Hematopoietic multipotent progenitor cell (in vitro differentiated cells): ENCODE data around the gene TFF1. TPM values are rescaled to one million over a fixed set of nuclear protein-coding genes. Genes with fewer than 3 reads are reported as not detected.

Experiments
- DNase-seq, 3 donors: peaks; one replicate each; pipeline ENCODE4 v3.0.0-alpha.2; 2011 to 2015; ENCODE audit warnings: low read depth in 2 of 3, low spot score in 2 of 3
- total RNA-seq: library from RNA; depleted of rRNA; stranded (reverse); fragments of >200 nt; gene quantifications from one replicate; pipeline ENCODE4 v1.2.3, GENCODE V29; 2012

The TFF1 gene
- total RNA-seq, 1 donor: not detected

DNA sequence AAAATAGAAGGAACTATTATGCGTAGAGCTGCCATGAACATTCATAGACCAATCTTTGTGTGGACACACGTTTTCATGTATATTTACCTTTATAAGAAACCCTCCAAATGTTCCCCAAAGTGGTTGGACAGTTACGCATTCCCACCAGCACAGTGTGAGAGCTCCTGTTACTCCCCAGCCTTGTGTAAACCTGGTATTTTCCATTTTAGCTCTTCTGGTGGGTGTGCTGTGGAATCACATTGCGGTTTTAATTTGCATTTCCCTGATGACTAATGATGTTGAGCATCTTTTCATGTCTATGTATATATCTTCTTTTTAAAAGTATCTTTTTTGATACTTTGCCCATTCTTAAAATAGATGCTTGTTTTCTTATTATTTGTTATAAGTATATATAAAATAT, 34.2 kb upstream of the TFF1 start:
- DNase-seq: no peak

DNA sequence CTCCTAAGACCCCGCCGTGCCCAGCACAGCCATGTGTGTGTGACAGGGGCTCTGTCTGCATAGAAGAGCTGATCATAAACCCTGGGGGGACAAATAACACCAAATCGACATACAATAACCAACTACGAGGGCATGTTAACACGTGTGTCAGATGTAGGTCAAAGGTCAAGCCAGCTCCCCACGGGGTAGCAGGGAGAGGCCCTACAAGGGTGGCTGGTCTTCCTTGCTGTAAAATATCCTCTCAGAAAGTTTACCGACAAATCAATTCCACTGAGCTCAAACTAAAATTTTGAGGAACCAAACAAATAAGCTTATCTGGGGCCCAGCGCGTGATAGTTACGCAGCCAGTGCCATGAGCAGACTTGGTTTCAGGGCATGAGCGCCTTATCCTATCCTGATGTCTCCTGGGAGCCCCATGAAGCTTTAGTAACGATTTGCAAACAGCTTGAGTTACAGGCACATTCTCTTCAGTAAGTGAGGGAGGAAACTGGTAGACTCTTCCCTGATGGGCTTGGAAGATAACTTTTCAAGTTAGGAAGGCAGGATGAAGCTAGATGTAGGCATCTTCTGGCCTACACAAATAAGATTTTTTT, 32.2 kb upstream of the TFF1 start:
- no peak for DNase-seq

DNA sequence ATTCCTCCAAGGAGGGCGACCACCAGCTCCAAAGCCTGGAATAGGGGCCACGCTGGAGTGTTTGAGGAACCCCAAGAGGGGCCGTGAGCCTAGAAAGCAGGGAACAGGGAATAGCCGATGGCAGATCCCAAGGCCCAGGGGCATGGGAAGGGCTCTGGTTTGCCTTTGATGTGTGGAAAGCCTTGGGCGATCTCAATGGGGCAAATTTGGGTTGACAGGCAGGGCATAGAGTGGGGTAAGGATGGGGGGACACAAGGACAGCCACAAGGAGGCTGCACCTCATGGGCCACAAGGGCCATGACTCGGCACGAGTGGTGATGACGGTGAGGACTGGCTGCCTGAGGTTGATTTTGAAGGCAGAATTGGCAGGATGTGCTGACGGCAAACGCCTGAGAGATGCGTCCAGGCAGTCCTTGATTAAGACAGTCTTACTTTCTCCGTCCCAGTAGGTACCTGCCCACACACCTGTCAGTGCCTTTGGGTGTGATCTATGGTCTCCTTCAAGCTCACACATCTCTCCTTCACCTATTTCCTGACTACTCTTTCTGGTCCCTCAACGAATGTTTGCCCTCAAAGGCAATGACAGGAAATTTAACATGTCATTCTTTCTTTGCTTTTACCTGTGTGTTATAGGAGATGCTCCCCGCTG, 31.5 kb upstream of the TFF1 start:
- no peak for DNase-seq

DNA sequence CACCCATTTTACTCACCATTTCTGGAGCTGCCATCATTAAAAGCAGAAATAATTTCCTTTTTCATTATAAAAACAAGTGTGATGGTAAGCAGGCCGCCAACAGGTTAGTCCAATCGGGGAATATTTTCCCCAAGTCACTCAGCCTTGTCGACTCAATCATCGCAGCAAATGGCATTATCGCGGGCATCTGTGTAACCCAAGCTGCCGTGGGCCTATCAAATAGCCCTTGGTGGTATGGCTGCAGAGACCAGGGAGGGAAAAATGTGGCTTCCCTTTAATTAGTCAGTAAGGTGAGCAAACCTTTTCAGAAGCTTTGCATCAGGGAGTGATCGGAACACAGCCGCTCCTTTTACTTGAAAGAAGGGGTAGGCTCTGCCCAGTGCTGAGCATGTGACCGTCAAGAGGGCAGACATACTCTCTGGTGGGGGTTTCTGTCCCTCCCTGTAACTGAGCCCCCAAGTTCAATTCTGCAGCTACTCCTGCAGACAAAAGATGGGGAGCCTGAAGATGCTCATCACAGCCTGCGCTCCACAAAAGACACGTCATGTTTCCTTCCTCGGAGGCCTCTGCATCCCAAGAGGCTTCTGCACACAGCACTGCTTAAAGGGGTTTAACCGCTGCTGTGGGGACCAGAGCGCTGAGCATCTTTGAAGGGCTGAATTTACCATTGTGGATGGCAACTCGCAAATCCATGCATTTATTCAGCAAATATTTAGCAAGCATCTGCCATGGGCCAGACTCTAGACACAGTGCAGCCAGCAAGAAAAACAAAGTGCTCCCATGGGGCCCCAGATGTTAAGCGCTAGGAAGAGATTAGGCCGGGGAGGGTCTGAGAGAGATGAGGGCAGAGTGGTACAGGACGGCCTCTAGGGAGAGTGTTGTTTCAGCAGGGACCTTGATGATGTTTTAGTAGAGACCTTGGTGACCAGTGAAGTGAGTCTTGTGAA, 30.7 kb upstream of the TFF1 start:
- DNase-seq: no peak

DNA sequence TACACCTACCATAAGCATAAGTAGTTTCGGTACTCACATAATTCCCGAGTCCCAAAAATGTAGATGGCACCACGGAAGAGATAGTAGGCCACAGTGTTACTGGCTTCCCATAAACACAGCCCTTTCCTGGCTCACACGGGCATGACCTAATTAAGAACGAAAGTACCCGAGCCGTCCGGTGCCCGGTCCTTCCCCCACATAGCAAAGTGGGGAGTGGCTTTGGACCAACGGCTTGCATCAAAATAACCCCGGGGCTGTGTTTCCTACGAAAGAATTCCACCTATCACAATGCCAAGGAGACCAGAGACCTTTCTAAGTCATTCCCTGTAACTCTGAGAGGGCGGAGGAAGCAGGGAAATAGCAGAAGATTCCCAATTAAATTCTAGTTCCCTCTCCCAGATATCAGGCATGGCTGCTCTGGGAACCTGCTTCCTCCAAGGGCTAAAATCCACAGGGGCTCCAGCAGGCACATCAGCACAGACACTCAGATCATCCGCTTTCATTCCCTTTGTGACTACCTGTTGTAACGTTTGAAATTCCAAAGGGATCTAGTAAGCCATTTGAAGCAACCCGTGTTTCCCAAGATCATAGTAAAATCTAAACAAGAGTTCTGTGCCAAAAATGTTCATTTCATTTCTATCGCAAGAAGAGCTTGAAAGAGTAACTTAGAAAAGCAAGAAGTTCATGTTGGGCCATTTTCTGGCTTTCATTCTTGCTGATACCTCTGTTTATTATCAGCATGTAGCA, 29.7 kb upstream of the TFF1 start, which contains the start of gene TMPRSS3:
TMPRSS3 (minus strand) TSS at position 148 of the 747 bp plus-strand sequence. CDS start 635 bp downstream, outside the sequence.
- DNase-seq: no peak

DNA sequence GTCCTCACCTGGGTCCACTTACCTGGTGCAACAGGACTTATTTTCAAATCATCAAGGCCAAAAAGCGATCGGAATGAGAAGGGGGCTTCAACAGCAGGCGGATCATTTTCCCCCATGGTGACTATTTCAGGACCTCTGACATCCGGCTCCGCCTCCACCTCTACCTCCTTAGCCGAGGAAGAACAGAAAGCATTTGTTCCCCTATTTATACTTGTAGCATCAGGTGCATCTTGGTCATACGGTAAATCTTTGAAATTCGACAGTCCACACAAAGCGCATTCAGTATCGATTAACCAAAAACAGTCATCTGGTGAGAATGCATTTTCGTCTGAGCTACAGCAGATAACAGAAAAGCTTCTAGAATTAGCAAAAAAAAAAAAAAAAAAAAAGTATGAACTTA, 29.0 kb upstream of the TFF1 start:
- no peak for DNase-seq

DNA sequence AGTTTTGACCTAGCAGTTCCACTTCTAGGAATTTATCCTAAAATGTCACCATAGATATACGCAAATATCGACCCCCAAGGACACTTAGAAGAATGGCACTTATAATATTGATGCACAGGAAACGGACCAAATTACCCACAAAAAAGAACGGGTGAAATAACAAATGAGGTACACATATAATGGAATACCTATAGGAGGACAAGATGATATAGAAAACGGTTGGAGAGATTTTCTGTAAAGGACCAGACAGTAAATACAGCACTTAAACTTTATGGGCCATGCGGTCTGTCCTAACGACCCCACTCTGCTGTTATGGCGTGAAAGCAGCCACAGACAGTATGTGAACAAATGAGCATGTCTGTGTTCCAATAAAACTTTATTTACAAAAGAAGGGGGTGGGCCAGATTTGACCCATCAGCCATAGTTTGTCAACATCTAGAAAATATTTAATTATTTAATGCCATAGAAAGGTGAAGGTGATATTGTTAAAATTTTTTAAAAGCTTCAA, 27.2 kb upstream of the TFF1 start:
- DNase-seq: no peak

DNA sequence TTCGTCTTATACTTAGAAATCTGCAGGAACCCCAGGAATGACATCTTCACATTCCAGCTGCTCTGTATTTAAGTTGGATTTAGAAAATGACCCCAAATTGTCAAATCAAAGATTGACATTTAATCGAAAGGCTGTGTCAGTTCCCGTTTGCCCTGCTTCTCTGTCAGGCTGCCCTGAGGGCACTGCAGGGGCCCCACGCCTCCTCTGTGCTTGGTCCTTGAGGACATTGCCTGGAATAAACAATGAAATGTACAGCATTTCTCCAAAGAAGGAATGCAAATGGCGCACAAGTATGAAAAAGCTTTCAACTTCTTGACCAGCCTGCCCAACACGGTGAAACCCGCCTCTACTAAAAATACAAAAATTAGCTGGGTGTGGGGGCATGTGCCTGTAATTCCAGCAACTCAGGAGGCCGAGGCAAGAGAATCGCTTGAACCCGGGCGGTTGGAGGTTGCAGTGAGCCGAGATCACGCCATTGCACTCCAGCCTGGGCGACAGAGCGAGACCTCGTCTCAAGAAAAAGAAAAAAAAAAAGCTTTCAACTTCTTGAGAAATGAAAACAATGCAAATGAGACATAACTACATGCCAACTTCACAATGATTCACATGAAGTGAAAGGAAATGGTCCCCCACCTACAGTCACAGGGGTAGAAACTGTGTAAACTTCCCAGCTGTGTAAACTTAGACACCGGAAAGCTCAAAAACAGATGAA, 26.6 kb upstream of the TFF1 start:
- DNase-seq: peak in 2 of 3 donors; percentile 21 to 35

DNA sequence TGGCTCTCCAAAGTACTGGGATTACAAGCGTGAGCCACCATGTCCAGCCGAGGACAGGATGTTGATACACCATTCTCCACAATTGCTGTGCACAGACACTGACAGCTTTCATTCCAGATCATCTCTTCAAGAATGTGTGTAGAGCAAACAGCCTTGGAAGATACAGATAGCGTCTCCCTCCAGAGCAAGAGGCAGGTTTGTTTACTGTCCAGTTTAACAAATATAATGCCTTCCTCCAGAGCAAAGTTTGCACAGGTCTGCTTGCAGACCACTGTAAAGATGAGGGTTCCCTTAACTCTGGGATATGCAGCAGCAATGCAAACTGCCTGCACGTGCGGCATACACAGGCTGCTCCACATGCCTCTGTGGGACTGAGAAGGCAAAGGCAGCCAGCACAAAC, 25.0 kb upstream of the TFF1 start:
- no peak for DNase-seq

DNA sequence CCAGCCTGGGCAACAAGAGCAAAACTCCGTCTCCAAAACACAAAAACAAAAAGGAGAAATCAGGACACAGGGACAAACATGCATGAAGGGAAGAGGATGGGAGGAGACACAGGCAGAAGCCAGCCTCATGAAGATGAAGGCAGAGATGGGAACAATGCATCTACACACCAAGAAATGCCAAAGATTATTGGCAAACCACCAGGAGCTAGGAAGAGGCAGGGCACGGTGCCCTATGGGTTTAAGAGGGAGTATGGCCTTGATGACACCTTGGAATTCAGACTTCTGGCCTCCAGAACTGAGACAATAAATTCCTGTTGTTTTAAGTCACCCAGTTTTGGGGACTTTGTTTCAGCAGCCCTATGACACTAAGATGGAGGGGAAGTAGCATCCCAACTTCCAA, 24.4 kb upstream of the TFF1 start:
- no peak for DNase-seq

DNA sequence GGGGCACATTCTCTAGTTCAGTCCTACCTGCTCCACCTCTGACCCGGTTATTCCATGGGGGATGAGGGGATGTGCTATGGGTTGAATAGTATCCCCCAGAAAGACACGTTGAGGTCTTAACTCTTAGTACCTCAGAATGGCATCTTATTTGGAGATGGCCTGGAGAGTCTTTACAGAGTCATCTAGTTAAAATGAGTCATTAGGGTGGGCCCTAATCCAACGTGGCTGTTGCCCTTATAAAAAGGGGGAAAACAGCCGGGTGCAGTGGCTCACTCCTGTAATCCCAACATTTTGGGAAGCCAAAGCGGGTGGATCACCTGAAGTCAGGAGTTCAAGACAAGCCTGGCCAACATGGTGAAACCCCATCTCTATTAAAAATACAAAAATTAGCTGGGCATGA, 23.9 kb upstream of the TFF1 start:
- no peak for DNase-seq

DNA sequence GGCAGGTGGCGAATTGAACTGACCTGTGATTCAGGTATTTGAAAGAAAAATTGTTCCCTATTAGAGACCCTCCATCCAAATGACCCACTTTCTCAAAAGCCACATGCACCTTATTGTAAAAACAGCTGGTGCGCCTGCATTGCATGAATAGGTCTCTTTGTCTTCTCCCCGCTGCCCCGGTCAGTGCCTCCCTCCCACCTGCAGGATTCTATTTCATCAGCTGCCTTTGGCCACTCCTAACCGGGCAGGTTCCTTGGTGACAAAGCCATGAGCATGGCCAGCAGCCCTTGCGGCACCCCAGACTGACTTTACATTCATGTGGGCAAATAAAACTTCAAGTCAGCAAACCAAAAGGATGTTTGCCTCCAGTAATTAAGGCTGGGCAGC, 23.1 kb upstream of the TFF1 start:
- DNase-seq: no peak

DNA sequence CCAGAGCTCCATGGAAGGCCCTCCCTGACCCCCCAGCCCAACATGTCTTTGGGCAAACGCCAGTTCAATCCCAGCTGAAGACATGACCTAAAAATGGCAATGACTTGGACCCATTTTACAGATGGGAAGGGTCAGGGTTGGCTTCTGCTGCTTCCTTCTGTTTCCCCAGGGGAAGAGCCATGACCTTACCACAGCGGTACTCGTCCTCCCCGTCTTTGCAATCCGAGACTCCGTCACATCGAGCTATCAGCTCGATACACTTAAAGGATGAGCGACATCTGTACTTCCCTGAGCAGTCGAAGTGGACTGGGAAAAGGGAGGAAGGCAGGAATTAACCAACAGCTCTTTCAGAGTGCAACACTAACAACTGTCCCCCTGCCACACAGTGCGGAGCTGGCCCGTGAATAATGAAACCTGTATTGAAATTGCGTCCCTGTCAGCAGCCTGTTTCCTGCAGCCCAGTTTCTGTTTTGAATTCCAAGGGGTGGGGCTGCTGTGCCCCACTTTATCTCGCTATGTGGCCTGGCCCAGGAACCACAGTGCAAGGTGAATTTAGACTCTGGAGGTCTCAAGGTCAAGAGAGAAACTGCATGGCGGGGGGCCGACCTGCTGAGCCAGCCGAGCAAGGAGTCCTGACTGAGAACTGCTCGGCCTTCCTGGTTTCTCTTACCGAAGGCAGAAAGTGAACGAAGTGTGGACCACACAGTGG, 22.6 kb upstream of the TFF1 start:
- peak in 1 of 3 donors; percentile 43 for DNase-seq

DNA sequence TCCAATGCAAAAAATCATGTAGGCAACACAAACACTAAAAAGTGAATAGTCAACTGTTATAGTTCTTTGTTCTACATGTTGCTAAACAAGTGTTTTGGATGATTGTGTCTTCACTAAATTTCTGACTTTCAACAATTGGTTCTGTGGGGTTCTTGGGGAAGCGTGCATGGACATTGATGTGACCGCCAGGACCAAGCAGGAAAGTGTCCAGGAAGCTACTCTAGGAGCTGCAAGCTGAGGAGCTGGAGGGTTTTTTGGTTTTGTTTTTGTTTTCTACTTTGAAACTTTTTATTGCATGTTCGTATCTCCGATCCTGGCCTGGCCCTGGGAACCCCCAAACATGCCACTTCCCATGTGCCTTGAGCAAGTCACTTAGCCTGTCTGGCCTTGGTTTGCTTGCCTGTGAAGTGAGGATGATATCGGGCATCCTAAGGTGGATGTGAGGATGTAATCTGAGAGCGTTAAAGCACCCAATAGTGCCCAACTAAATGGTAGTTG, 21.6 kb upstream of the TFF1 start:
- DNase-seq: no peak

DNA sequence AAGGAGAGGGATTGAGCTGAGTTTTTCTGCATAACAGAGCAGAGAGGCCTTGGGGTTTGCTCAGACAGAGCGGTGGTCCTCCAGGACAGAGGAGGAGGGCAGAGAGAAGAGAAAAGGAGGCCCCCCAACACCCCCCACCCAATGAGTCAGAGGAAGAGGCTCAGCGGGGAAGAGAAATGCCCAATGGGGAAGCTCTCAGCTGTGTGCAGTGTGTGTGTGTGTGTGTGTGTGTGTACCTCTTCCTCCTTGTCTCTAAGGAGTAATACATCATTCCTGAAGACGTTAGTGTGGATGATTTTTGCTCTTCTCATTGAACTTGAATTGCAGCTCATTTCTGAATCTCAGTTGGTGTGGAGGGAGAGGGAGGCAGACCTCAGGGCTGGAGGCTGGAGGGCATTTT, 20.8 kb upstream of the TFF1 start:
- DNase-seq: peak in 2 of 3 donors; percentile 71 to 75

DNA sequence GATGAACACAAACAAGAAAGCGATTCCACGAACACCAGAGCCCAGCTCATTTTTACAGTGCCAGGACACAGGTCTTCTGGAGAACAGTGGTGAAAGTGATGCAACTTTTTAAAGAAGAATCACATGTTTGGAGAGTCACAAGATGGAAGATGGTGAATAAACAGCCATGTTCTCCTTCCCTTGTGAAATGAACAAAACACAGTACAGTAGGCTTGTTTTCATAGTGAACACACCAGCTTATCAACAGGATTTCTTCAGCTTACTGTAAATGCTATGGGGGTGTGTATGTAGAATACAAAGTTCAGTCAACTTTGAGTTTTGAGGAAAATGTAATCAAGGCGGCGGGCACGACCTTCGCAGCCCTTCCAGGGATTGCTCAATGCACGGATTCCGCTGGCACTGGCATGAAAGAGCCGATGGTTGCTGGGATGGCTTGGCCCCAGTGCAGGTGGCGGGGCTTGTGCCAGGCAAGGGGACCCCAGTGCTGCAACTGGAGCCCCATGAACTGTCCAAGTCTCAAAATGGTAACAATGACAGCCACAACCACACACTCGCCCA, 19.8 kb upstream of the TFF1 start:
- no peak for DNase-seq

DNA sequence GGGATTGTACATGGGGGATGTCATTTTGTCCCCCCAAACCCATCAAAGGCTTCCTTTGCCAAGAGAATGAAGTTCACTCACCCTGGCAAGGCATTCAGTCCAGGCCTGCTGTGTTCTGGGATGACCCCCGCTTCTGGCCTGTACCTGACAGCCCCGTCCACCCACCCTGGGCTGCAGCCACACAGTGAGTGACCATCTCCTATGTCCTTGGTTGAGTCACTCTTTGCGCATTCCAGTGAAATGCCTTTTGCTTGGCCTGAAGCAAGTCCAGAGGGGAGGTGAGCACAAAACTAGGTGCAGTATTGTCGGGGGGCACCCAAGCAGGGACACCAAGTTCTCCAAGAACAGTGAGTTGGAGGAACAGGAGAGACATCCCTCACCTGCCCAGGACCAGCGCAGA, 19.3 kb upstream of the TFF1 start:
- DNase-seq: no peak

DNA sequence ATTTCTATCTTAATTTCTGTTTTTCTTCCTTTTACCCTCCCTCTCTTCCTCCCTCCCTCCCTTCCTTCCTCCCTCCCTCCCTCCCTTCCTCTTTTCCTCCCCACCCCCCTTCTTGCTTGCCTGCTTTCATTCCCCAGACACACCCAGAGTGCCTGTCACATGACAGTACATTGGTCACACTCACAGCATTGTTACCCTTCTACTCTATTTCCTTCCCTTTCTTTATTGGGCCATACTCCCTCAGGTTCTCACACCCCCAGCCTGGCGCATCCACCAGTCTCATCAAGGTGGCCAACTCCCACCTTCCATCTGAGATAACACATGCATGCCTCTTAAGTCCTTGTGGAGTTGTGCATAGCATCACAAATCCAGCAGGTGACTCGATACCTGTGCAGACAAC, 18.7 kb upstream of the TFF1 start:
- DNase-seq: no peak
